Subcutaneous adipose tissue (tissue), 4 donors: Measurements from ENCODE around the gene C10orf95. TPM values are rescaled to one million over a fixed set of nuclear protein-coding genes. Genes with fewer than 3 reads are reported as not detected.

Experiments used
- CTCF ChIP-seq: fragments of 450-650 bp; IDR thresholded peaks from one replicate; pipeline ENCODE4 v1.5.1; 2016; ENCODE audit warnings: low read depth, mild to moderate bottlenecking, control low read depth, antibody characterized with exemption, moderate library complexity
- total RNA-seq, 4 donors: library from RNA; depleted of rRNA; stranded (reverse); fragments of >200 nt; gene quantifications; one replicate each; pipeline ENCODE4 v1.1.0, GENCODE V29; 2016

C10orf95 gene
- total RNA-seq, 4 donors from 2014 or later, result not detected

- TF ChIP-seq CTCF, result no peak
These were observed 19.8 kb downstream of the C10orf95 start for GRCh38 chr10:102431452-102432124.

GRCh38 chr10:102429468-102429867, 21.9 kb downstream of the C10orf95 start:
- no peak for TF ChIP-seq CTCF

- TF ChIP-seq CTCF, result no peak
These were observed 24.5 kb downstream of the C10orf95 start for GRCh38 chr10:102426803-102427287.

- TF ChIP-seq CTCF, result no peak
These were observed 25.9 kb downstream of the C10orf95 start for GRCh38 chr10:102425444-102425843.

- no peak for TF ChIP-seq CTCF
These were observed 26.4 kb downstream of the C10orf95 start for GRCh38 chr10:102424916-102425315.

- no peak for TF ChIP-seq CTCF
These were observed 27.2 kb downstream of the C10orf95 start for GRCh38 chr10:102424145-102424544.

GRCh38 chr10:102423372-102423968, 27.9 kb downstream of the C10orf95 start:
- no peak for TF ChIP-seq CTCF
